ENCODE data around the gene P2RX3. TPM values are rescaled to one million over a fixed set of nuclear protein-coding genes. Genes with fewer than 3 reads are reported as not detected.
"Not testable (repeated sequence)": the region's sequence is repeated elsewhere in the genome, so short reads cannot be mapped to it uniquely, and the experiment has no call there.

The P2RX3 gene
- total and polyA plus RNA-seq, 10 of the 15 experiments (the other 5 are each of a cell fraction or from before 2014, with no cell fraction given): 0.05 to 0.12 TPM; not detected in 8

- TF ChIP-seq, protein P1, sequence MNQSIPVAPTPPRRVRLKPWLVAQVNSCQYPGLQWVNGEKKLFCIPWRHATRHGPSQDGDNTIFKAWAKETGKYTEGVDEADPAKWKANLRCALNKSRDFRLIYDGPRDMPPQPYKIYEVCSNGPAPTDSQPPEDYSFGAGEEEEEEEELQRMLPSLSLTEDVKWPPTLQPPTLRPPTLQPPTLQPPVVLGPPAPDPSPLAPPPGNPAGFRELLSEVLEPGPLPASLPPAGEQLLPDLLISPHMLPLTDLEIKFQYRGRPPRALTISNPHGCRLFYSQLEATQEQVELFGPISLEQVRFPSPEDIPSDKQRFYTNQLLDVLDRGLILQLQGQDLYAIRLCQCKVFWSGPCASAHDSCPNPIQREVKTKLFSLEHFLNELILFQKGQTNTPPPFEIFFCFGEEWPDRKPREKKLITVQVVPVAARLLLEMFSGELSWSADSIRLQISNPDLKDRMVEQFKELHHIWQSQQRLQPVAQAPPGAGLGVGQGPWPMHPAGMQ (IDR thresholded peaks at IDR 0.05; ENCODE audit: borderline replicate concordance): no peak
- TF ChIP-seq DPF2 (IDR thresholded peaks at IDR 0.05): no peak
- TF ChIP-seq CBFB (IDR thresholded peaks at IDR 0.05; ENCODE audit: low read depth): no peak
- TF ChIP-seq NRF1 (conservative IDR thresholded peaks at IDR 0.05; ENCODE audit: low read depth, low read length): no peak
- TF ChIP-seq ZNF622 (IDR thresholded peaks at IDR 0.05): no peak
- TF ChIP-seq, protein P2, sequence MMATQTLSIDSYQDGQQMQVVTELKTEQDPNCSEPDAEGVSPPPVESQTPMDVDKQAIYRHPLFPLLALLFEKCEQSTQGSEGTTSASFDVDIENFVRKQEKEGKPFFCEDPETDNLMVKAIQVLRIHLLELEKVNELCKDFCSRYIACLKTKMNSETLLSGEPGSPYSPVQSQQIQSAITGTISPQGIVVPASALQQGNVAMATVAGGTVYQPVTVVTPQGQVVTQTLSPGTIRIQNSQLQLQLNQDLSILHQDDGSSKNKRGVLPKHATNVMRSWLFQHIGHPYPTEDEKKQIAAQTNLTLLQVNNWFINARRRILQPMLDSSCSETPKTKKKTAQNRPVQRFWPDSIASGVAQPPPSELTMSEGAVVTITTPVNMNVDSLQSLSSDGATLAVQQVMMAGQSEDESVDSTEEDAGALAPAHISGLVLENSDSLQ (IDR thresholded peaks at IDR 0.05): no peak
- no peak for TF ChIP-seq ZNF217 (IDR thresholded peaks at IDR 0.05)
Observed at GRCh38 chr11:57359896-57360690, 21.9 kb downstream of the P2RX3 start (continued).

- in situ Hi-C loops (cut with MboI) (no loop called here), intact Hi-C loops (cut with micrococcal nuclease; ENCODE audit: unreplicated experiment) (no loop called here)
- H3K27ac ChIP-seq (ENCODE audit: control insufficient read depth, insufficient read depth): no peak overlapping the region
- BruUV-seq (replicated peaks): no TSS peak
- no peak for TF ChIP-seq CREM (IDR thresholded peaks at IDR 0.05; ENCODE audit: low read depth)
- TF ChIP-seq CHD2 (IDR thresholded peaks at IDR 0.05; ENCODE audit: borderline replicate concordance, low read depth, low read length): no peak
- TF ChIP-seq POLR2AphosphoS2 (IDR thresholded peaks at IDR 0.05; ENCODE audit: low read depth, low read length): no peak
- H3K9ac ChIP-seq (ENCODE audit: control insufficient read depth, insufficient read depth, low read length): no peak overlapping the region
- H3K4me1 ChIP-seq (ENCODE audit: control insufficient read depth, insufficient read depth, low read length): no peaks in the 10 kb centered on the region
- ChIA-PET SMC1A (ENCODE audit: uncharacterized antibody, unreplicated experiment) (no interaction called here), POLR2A (no interaction called here), RAD21 (ENCODE audit: unreplicated experiment) (no interaction called here), CTCF (interaction anchor here (0.6 to 1.8 kb wide), 6 partner anchors 13 to 283 kb away, joined by 3 to 4 read pairs (median 4); no protein-coding TSS in a partner anchor)
- peaks cover 0 to 3% of the 10 kb centered on the region in 2 experiments; a peak in 2 of 4 replicates for H3K27me3 ChIP-seq (replicated peaks in 1 of 2; ENCODE audit: control insufficient read depth in 2 of 2, insufficient read depth in 2 of 2, low read length in 1 of 2)
- H2AFZ ChIP-seq (ENCODE audit: control insufficient read depth, low read depth, low read length): no peak overlapping the region
- WGBS (ENCODE audit: insufficient coverage, insufficient replicate concordance, low lambda C conversion rate, missing lambda C conversion rate): 78% methylated on average over 8 of the region's 8 CpGs
- H3K9me3 ChIP-seq (replicated peaks; ENCODE audit: control insufficient read depth, insufficient read depth, low read length): no peaks in the 10 kb centered on the region
- H3K4me3 ChIP-seq: no peak overlapping the region
- H3K36me3 ChIP-seq (ENCODE audit: control insufficient read depth in 2 of 2, insufficient read depth in 2 of 2, low read length in 1 of 2): no peaks in the 10 kb centered on the region
- no peak for DNase-seq (ENCODE audit: low read depth, low spot score)
- no peaks in the 10 kb centered on the region for H3K79me2 ChIP-seq (ENCODE audit: control insufficient read depth, insufficient read depth, low read length)
- ATAC-seq: no peak
- no peak for FAIRE-seq
- no peak overlapping the region for H3K4me2 ChIP-seq (ENCODE audit: control insufficient read depth, insufficient read depth)
- H4K20me1 ChIP-seq (ENCODE audit: control insufficient read depth, insufficient read depth): no peaks in the 10 kb centered on the region
Observed at GRCh38 chr11:57360991-57361390, 22.8 kb downstream of the P2RX3 start.

DNA sequence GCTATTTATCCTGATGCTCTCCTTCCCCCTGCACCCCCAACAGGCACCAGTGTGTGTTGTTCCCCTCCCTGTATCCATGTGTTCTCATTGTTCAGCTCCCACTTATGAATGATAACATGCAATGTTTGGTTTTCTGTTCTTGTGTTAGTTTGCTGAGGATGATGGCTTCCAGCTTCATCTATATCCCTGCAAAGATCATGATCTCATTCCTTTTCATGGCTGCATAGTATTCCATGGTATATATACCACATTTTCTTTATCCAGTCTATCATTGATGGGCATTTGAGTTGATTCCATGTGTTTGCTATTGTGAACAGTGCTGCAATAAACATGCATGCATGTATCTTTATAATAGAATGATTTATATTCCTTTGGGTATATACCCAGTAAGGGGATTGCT lies 23.3 kb downstream of the P2RX3 start:
- H3K4me2 ChIP-seq (ENCODE audit: control insufficient read depth, insufficient read depth); POLR2A ChIA-PET; SMC1A ChIA-PET (ENCODE audit: uncharacterized antibody, unreplicated experiment); intact Hi-C loops (cut with micrococcal nuclease; ENCODE audit: unreplicated experiment); H3K27ac ChIP-seq (ENCODE audit: control insufficient read depth, insufficient read depth); H3K9ac ChIP-seq (ENCODE audit: control insufficient read depth, insufficient read depth, low read length); DNase-seq (ENCODE audit: low read depth, low spot score); H3K4me1 ChIP-seq (ENCODE audit: control insufficient read depth, insufficient read depth, low read length); H3K27me3 ChIP-seq (replicated peaks in 1 of 2; ENCODE audit: control insufficient read depth in 2 of 2, insufficient read depth in 2 of 2, low read length in 1 of 2); H3K36me3 ChIP-seq (ENCODE audit: control insufficient read depth in 2 of 2, insufficient read depth in 2 of 2, low read length in 1 of 2); H3K79me2 ChIP-seq (ENCODE audit: control insufficient read depth, insufficient read depth, low read length); BruUV-seq (replicated peaks); RAD21 ChIA-PET (ENCODE audit: unreplicated experiment); H3K9me3 ChIP-seq (replicated peaks; ENCODE audit: control insufficient read depth, insufficient read depth, low read length); ATAC-seq; H2AFZ ChIP-seq (ENCODE audit: control insufficient read depth, low read depth, low read length); H4K20me1 ChIP-seq (ENCODE audit: control insufficient read depth, insufficient read depth); in situ Hi-C loops (cut with MboI); H3K4me3 ChIP-seq; FAIRE-seq: not testable (repeated sequence)
- CTCF ChIA-PET: interaction anchor here (1.3 to 1.8 kb wide), 3 partner anchors 13 to 282 kb away, joined by 3 to 4 read pairs (median 3); no protein-coding TSS in a partner anchor
